Epithelial cell of esophagus (primary cell): ENCODE measurements around the gene MYLK.

ENCODE experiments used
- DNase-seq: peaks from one replicate; pipeline ENCODE4 v3.0.0; 2010; ENCODE audit warnings: low read depth
- H3K4me3 ChIP-seq: 2 replicates; pipeline ENCODE4 v1.5.1; 2011; ENCODE audit warnings: mild to moderate bottlenecking, low read length, control low read depth
- CTCF ChIP-seq: IDR thresholded peaks from 2 replicates; pipeline ENCODE4 v1.5.1; 2011; ENCODE audit warnings: low read depth, mild to moderate bottlenecking, low read length, control low read depth, inconsistent platforms; ENCODE audit not compliant: insufficient read depth; ENCODE audit errors: missing control alignments

The MYLK gene

GRCh38 chr3:123684636-123685035, 199.5 kb downstream of the MYLK start:
- H3K4me3 ChIP-seq = no peak overlapping the region
- no peak for DNase-seq
- TF ChIP-seq CTCF = no peak

GRCh38 chr3:123684209-123684608, 199.9 kb downstream of the MYLK start:
- no peak for TF ChIP-seq CTCF
- H3K4me3 ChIP-seq = no peak overlapping the region
- DNase-seq = no peak

GRCh38 chr3:123683505-123684154, 200.5 kb downstream of the MYLK start:
- no peak for TF ChIP-seq CTCF
- no peak overlapping the region for H3K4me3 ChIP-seq
- DNase-seq = no peak

- H3K4me3 ChIP-seq = no peak overlapping the region
- TF ChIP-seq CTCF = no peak
- DNase-seq = no peak
Observed at GRCh38 chr3:123682781-123683504, 201.2 kb downstream of the MYLK start.

- no peak for DNase-seq
- H3K4me3 ChIP-seq = no peak overlapping the region
- no peak for TF ChIP-seq CTCF
Observed at GRCh38 chr3:123682302-123682701, 201.8 kb downstream of the MYLK start.

- no peak overlapping the region for H3K4me3 ChIP-seq
- no peak for TF ChIP-seq CTCF
- DNase-seq = no peak
Observed at GRCh38 chr3:123679712-123680386, 204.3 kb downstream of the MYLK start.
